GM21390 (cell line): Measurements from ENCODE around the gene PLEKHO2.

ENCODE experiments used
- ATAC-seq: cut with Tn5 transposase; IDR thresholded peaks from one replicate; pipeline ENCODE4 v1.9.1; 2021; ENCODE audit not compliant: unreplicated experiment

The PLEKHO2 gene

GRCh38 chr15:64911311-64912186 lies 69.8 kb downstream of the PLEKHO2 start, which contains the start of gene ANKDD1A:
Gene ANKDD1A, plus strand, starts transcription at chr15:64911902. Its CDS starts 29 bp downstream, at chr15:64911931.
- ATAC-seq: peak; percentile 67

GRCh38 chr15:64912379-64913325 lies 70.9 kb downstream of the PLEKHO2 start:
- no peak for ATAC-seq

DNA sequence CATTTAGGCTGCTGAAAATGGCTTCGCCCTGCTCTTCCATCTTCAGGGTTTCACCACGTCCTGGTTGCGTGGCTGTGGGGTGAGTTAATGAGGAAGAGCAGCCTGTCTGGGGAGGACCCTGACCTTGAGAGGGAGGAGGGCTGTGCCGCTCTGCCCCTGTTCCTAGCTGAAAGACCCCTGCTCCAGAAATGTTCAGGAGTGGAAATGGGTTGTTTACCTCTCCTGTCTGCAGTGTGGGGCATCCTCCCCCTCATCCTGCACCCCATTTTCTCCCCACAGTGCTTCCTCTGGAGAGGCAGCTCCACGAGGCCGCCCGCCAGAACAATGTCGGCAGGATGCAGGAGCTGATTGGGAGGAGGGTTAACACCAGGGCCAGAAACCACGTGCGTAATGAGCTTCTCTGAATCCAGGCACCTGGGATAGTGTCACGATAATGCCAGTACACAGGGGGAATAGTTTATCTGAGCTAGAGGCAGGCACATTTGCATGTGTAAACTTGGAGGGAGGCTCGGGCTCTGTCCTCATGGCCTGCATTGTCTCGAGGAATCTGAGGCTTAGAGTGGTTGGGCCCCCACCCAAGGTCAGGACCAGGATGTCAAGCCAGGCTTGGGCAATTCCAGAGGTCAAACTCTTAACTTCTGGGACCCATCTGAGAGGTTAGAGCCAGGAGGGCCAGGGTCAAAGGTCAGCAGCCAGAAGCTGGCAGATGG lies 74.0 kb downstream of the PLEKHO2 start:
- ATAC-seq: no peak

DNA sequence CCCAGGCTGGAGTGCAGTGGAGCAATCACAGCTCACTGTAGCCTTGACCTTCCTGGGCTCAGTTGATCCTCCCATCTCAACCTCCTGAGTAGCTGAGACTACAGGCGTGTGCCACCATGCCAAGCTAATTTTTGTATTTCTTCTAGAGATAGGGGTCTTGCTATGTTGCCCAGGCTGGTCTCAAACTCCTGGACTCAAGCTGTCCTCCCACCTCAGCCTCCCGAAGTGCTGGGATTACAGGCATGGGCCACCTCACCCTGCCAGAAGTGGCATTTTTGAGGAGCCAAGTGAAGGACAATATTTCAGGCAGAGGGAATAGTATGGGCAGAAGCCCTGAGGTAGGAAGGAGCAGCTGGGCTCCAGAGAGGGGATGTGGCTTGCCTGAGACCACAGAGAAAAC lies 74.7 kb downstream of the PLEKHO2 start:
- ATAC-seq: no peak

DNA sequence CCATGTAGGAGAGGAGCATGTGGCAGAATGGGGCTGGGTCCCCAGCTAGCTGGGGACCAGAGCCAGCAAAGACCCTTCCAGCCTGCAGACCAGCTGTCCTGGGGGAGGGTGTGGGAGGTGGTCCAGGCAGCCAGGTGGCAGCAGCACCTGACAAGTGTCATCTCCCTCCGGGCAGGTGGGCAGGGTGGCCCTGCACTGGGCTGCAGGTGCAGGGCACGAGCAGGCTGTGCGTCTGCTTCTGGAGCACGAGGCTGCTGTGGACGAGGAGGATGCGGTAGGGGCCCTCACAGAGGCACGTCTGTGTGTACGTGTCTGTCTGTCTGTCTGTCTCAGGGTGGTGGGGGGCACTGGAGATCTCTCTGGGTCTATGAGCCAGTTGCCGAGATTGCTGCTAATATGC lies 75.5 kb downstream of the PLEKHO2 start:
- no peak for ATAC-seq
